ENCODE measurements around the gene PCGF6.

The PCGF6 gene

DNA sequence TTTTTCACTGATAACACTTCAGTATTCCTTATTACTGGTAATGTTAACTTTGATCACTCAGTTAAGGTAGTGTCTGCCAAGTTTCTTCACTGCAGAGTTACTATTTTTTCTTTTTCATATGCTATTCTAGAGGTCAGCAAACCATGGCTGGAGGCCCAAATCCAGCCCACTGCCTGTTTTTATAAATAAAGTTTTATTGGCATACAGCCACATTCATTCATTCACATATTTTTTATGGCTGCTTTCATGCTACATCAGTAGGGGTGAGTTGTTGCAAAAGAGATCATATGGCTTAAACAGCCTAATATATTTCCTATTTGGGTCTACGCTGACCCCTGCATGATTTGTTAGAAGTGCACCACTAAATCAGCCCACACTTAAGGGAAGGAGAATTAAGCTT is 94.3 kb downstream of the PCGF6 start:
- DNase-seq (ENCODE audit: low spot score), result no peak

DNA sequence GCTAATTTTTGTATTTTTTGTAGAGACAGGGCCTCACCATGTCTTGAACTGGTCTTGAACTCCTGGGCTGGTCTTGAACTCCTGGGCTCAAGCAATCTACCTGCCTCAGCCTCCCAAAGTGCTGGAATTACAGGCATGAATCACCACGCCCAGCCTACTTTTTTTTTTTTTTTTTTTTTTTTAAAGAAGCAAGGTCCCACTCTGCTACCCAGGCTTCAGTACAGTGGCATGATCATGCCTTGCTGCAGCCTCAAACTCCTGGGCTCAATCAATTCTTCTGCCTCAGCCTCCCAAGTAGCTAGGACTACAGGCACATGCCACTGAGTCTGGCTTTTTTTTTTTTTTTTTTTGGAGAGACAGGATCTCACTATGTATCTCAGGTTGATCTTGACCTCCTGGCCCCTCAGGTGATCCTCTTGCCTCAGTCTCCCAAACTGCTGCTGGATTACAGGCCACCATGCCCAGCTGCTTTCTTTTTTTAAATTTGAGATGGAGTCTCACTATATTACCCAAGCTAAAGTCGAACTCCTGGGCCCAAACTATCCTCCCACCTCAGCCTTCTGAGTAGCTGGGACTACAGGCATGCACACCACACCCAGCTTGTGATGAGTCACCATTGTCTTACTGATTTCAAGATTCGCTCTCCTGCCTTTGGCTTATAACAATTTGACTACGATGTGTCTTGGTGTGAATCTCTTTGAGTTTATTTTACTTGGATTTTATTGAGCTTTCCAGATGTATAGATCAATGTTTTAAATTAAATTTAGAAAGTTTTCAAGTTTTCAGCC is 96.2 kb downstream of the PCGF6 start:
- DNase-seq (ENCODE audit: low spot score), result no peak

DNA sequence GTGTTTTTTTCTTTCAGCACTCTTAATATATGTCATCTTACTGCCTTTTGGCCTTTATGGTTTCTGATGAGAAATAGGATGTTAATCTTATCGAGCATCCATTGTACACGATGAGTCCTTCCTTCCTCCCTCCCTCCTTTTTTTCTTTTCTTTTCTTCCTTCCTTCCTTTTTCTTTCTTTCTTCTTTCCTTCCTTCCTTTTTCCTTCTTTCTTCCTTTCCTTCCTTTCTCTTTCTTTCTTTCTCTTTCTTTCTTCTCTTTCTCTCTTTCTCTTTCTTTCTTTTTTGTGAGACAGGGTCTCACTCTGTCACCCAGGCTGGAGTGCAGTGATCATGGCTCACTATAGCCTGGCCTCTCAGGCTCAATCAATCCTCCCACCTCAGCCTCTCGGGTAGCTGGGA is 96.8 kb downstream of the PCGF6 start:
- DNase-seq (ENCODE audit: low spot score), result no peak
